ENCODE measurements around the gene FNDC1.
"Not testable (repeated sequence)": the region's sequence is repeated elsewhere in the genome, so short reads cannot be mapped to it uniquely, and the experiment has no call there.

FNDC1 gene

DNA sequence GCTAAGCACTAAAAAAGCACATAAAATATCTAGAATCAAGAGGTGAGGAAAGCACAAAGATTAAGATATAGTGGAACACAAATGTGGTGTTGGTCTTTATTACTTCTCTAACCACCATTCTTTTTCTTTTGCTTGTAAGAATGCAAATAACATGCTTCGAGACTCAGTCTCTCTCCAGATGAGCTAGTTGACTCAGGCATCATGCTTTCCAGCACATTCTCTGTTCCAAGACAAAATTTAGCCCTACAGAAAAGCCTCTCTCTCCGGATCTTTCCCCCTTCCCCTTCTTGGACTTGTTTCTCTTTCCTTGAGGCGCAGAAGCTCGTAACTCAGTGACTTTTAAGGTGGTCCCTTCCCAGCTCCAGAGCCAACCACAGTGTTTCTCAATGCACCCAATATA lies 91.0 kb downstream of the FNDC1 start:
- no peak overlapping the region for H3K27ac ChIP-seq (ENCODE audit: low read length)
- no peaks in the 10 kb centered on the region for H3K27me3 ChIP-seq (ENCODE audit: low read depth, low read length)

GRCh38 chr6:159261995-159262394 lies 92.8 kb downstream of the FNDC1 start:
- Histone ChIP-seq H3K36me3 (ENCODE audit: control insufficient read depth in 1 of 2, insufficient read depth in 2 of 2, low read length in 2 of 2) (no peaks in the 10 kb centered on the region), H3K4me1 (ENCODE audit: control insufficient read depth in 1 of 2, insufficient read depth in 2 of 2, low read length in 2 of 2) (peaks cover 0 to 3% of the 10 kb centered on the region in 2 donors), H3K9me3 (ENCODE audit: control insufficient read depth in 1 of 2, low read length in 2 of 2) (no peaks in the 10 kb centered on the region), H3K27me3 (ENCODE audit: low read depth, low read length) (no peaks in the 10 kb centered on the region), H3K4me3 (ENCODE audit: low read depth in 1 of 2, low read length in 2 of 2) (no peak overlapping the region), H3K27ac (ENCODE audit: low read length) (no peak overlapping the region)

More for the DNA sequence above, 91.0 kb downstream of the FNDC1 start:
- Histone ChIP-seq H3K4me1 (ENCODE audit: control insufficient read depth in 1 of 2, insufficient read depth in 2 of 2, low read length in 2 of 2) (peaks cover 0 to 3% of the 10 kb centered on the region in 2 donors), H3K36me3 (ENCODE audit: control insufficient read depth in 1 of 2, insufficient read depth in 2 of 2, low read length in 2 of 2) (no peaks in the 10 kb centered on the region), H3K4me3 (ENCODE audit: low read depth in 1 of 2, low read length in 2 of 2) (no peak overlapping the region), H3K9me3 (ENCODE audit: control insufficient read depth in 1 of 2, low read length in 2 of 2) (no peaks in the 10 kb centered on the region)

DNA sequence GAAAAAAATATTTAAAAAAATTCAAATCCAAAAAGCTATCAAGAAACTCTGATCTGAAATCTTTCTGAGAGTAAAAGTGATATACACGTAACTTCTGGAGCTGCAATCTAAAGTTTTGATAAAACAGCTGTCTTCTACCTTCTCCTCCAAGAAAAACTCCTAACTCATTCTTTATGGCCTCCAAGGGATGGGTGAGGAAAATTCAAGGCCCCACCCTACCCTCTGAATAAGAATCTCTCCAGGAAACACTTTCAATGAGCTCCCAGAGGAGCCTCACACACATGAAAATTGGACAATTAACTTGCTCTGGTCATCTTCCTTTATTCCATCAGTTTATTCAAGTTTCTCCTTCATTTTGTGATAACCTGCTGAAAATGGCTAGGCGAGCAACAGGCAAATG lies 93.4 kb downstream of the FNDC1 start:
- Histone ChIP-seq H3K9me3 (ENCODE audit: control insufficient read depth in 1 of 2, low read length in 2 of 2) (no peaks in the 10 kb centered on the region), H3K4me3 (ENCODE audit: low read depth in 1 of 2, low read length in 2 of 2) (no peak overlapping the region), H3K27ac (ENCODE audit: low read length) (no peak overlapping the region), H3K36me3 (ENCODE audit: control insufficient read depth in 1 of 2, insufficient read depth in 2 of 2, low read length in 2 of 2) (no peaks in the 10 kb centered on the region), H3K4me1 (ENCODE audit: control insufficient read depth in 1 of 2, insufficient read depth in 2 of 2, low read length in 2 of 2) (peaks cover 0 to 3% of the 10 kb centered on the region in 2 donors), H3K27me3 (ENCODE audit: low read depth, low read length) (no peaks in the 10 kb centered on the region)

DNA sequence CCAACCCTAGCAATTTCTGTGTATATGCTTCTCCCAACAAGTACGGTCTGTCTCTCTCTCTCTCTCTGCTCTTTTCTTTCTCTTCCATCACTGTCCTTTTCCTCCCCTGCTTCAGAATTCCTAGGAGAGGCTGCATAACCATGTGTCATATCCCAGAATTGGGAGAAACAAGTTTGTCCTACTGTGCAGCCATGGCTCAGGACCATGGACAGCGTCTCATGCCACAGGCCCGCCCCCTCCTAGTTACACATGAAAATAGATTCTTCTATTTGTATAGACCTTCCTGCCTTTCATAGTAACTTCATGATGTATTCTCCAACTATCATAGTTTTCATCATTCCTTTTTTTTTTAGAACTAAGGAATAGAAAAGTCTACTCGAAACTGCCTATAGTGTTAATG lies 98.0 kb downstream of the FNDC1 start:
- H3K27ac ChIP-seq (ENCODE audit: low read length), result no peak overlapping the region
- no peak overlapping the region for H3K4me3 ChIP-seq (ENCODE audit: low read depth in 1 of 2, low read length in 2 of 2)
- no peaks in the 10 kb centered on the region for H3K36me3 ChIP-seq (ENCODE audit: control insufficient read depth in 1 of 2, insufficient read depth in 2 of 2, low read length in 2 of 2)
- H3K9me3 ChIP-seq (ENCODE audit: control insufficient read depth in 1 of 2, low read length in 2 of 2), result no peaks in the 10 kb centered on the region
- no peaks in the 10 kb centered on the region for H3K4me1 ChIP-seq (ENCODE audit: control insufficient read depth in 1 of 2, insufficient read depth in 2 of 2, low read length in 2 of 2)
- H3K27me3 ChIP-seq (ENCODE audit: low read depth, low read length), result no peaks in the 10 kb centered on the region

DNA sequence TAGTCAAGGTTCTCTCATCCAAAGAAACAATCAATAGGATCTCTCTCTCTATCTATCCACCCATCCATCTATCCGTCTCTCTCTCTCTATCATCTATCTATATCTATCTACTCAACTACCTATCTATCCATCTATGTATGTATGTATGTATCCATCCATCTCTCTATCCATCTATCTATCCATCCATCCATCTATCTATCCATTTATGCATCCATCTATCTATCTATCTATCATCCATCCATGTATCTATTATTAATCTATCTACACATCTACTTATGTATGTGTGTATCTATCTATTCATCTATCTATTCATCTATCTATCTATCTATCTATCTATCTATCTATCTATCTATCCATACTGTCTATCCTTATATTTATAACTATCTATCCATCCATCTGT lies 99.3 kb downstream of the FNDC1 start:
- H3K36me3 ChIP-seq (ENCODE audit: control insufficient read depth in 1 of 2, insufficient read depth in 2 of 2, low read length in 2 of 2), result no peaks in the 10 kb centered on the region
- no peak overlapping the region for H3K27ac ChIP-seq (ENCODE audit: low read length)

DNA sequence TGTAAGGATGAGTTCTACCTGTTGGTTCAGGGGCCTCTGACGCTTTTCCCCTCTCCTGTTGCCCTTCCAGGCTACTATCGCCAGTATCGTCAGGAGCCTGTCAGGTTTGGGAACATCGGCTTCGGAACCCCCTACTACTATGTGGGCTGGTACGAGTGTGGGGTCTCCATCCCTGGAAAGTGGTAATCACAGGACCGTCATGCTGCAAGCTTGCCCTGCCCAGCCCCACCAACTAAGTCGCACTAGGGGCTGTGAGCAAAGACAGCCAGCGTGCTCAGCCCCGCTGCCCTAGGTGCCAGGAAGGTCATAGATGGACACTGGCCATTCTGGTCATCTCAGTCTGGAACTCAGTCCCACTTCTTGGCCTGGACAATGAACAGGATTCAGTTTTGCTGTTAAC lies 102.1 kb downstream of the FNDC1 start:
- Histone ChIP-seq H3K4me3 (ENCODE audit: low read depth in 1 of 2, low read length in 2 of 2) (no peak overlapping the region), H3K36me3 (ENCODE audit: control insufficient read depth in 1 of 2, insufficient read depth in 2 of 2, low read length in 2 of 2) (no peaks in the 10 kb centered on the region), H3K27me3 (ENCODE audit: low read depth, low read length) (no peaks in the 10 kb centered on the region), H3K27ac (ENCODE audit: low read length) (no peak overlapping the region), H3K4me1 (ENCODE audit: control insufficient read depth in 1 of 2, insufficient read depth in 2 of 2, low read length in 2 of 2) (no peaks in the 10 kb centered on the region), H3K9me3 (ENCODE audit: control insufficient read depth in 1 of 2, low read length in 2 of 2) (no peaks in the 10 kb centered on the region)

More for the DNA sequence above, 99.3 kb downstream of the FNDC1 start:
- H3K4me1 ChIP-seq (ENCODE audit: control insufficient read depth in 1 of 2, insufficient read depth in 2 of 2, low read length in 2 of 2), result no peaks in the 10 kb centered on the region
- H3K27me3 ChIP-seq (ENCODE audit: low read depth, low read length), result no peaks in the 10 kb centered on the region
- H3K4me3 ChIP-seq (ENCODE audit: low read depth in 1 of 2, low read length in 2 of 2), result no peak overlapping the region
- no peaks in the 10 kb centered on the region for H3K9me3 ChIP-seq (ENCODE audit: control insufficient read depth in 1 of 2, low read length in 2 of 2)

DNA sequence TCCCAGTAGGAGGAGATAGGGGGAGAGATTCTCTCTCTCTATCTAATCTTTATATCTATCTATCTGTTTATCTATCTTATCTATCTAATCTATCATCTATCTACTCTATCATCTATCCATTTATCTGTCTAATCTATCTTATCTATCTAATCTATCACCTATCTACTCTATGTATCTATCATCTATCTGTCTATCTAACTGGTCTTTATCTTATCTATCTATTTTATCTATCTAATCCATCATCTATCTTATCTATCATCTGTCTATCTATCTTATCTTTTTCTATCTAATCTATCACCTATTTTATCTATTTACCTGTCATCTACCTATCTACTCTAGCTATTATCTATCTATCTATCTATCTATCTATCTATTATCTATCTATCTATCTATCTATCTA lies 109.4 kb downstream of the FNDC1 start:
- Histone ChIP-seq H3K9me3 (ENCODE audit: control insufficient read depth in 1 of 2, low read length in 2 of 2) (no peaks in the 10 kb centered on the region), H3K27ac (ENCODE audit: low read length) (no peak overlapping the region), H3K4me3 (ENCODE audit: low read depth in 1 of 2, low read length in 2 of 2) (no peak overlapping the region), H3K36me3 (ENCODE audit: control insufficient read depth in 1 of 2, insufficient read depth in 2 of 2, low read length in 2 of 2) (no peaks in the 10 kb centered on the region), H3K27me3 (ENCODE audit: low read depth, low read length) (no peaks in the 10 kb centered on the region), H3K4me1 (ENCODE audit: control insufficient read depth in 1 of 2, insufficient read depth in 2 of 2, low read length in 2 of 2) (no peaks in the 10 kb centered on the region)

- H3K27me3 ChIP-seq (ENCODE audit: low read depth, low read length), result no peaks in the 10 kb centered on the region
- H3K4me1 ChIP-seq (ENCODE audit: control insufficient read depth in 1 of 2, insufficient read depth in 2 of 2, low read length in 2 of 2), result no peaks in the 10 kb centered on the region
- H3K4me3 ChIP-seq (ENCODE audit: low read depth in 1 of 2, low read length in 2 of 2), result no peak overlapping the region
- no peaks in the 10 kb centered on the region for H3K9me3 ChIP-seq (ENCODE audit: control insufficient read depth in 1 of 2, low read length in 2 of 2)
- H3K27ac ChIP-seq (ENCODE audit: low read length), result no peak overlapping the region
- no peaks in the 10 kb centered on the region for H3K36me3 ChIP-seq (ENCODE audit: control insufficient read depth in 1 of 2, insufficient read depth in 2 of 2, low read length in 2 of 2)
These were observed 110.6 kb downstream of the FNDC1 start for GRCh38 chr6:159279790-159280277.

DNA sequence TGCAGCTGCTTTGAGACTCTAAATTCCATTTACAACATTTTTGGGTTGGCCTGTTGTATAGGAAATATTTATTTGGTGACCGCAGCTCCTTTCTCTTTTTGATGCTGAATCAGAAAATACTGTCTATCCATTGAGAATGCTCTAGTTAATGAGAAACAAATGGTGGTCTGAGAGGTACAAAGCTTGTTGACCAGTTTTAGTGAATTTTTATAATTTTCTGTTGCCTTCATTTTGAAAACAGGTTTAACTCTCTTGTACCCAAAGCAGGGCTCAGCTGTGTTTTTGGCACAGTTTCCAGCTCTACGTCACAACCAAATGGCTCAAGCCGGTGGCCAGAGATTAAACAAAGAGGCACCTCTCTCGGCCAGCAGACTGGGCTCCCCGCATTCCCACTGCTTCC lies 113.2 kb downstream of the FNDC1 start:
- no peaks in the 10 kb centered on the region for H3K9me3 ChIP-seq (ENCODE audit: control insufficient read depth in 1 of 2, low read length in 2 of 2)
- H3K4me1 ChIP-seq (ENCODE audit: control insufficient read depth in 1 of 2, insufficient read depth in 2 of 2, low read length in 2 of 2), result no peaks in the 10 kb centered on the region
- no peak overlapping the region for H3K4me3 ChIP-seq (ENCODE audit: low read depth in 1 of 2, low read length in 2 of 2)
- H3K27me3 ChIP-seq (ENCODE audit: low read depth, low read length), result no peaks in the 10 kb centered on the region
- no peak overlapping the region for H3K27ac ChIP-seq (ENCODE audit: low read length)
- H3K36me3 ChIP-seq (ENCODE audit: control insufficient read depth in 1 of 2, insufficient read depth in 2 of 2, low read length in 2 of 2), result no peaks in the 10 kb centered on the region

- H3K27ac ChIP-seq (ENCODE audit: low read length); H3K9me3 ChIP-seq (ENCODE audit: control insufficient read depth in 1 of 2, low read length in 2 of 2); H3K4me1 ChIP-seq (ENCODE audit: control insufficient read depth in 1 of 2, insufficient read depth in 2 of 2, low read length in 2 of 2); H3K4me3 ChIP-seq (ENCODE audit: low read depth in 1 of 2, low read length in 2 of 2); H3K36me3 ChIP-seq (ENCODE audit: control insufficient read depth in 1 of 2, insufficient read depth in 2 of 2, low read length in 2 of 2); H3K27me3 ChIP-seq (ENCODE audit: low read depth, low read length): not testable (repeated sequence)
These were observed 115.5 kb downstream of the FNDC1 start for GRCh38 chr6:159284661-159285060.

DNA sequence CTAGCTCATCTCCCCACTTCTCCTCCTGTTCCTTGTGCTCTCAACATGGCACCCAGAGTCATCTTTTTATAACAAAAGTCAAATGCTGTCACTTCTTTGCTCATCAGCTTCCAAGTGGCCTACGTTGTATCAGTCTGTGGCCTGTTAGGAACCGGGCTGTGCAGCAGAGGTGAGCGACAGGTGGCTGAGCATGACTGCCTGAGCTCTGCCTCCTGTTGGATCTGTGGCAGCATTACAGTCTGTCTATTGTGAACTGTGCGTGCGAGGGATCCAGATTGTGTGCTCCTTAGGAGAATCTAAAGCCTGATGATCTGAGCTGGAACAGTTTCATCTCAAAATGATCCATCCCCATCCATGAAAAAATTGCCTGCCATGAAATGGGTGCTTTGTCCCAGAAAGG lies 129.6 kb downstream of the FNDC1 start:
- Histone ChIP-seq H3K36me3 (ENCODE audit: control insufficient read depth in 1 of 2, insufficient read depth in 2 of 2, low read length in 2 of 2) (no peaks in the 10 kb centered on the region), H3K27ac (ENCODE audit: low read length) (no peak overlapping the region), H3K4me1 (ENCODE audit: control insufficient read depth in 1 of 2, insufficient read depth in 2 of 2, low read length in 2 of 2) (no peaks in the 10 kb centered on the region), H3K9me3 (ENCODE audit: control insufficient read depth in 1 of 2, low read length in 2 of 2) (no peaks in the 10 kb centered on the region), H3K4me3 (ENCODE audit: low read depth in 1 of 2, low read length in 2 of 2) (no peak overlapping the region), H3K27me3 (ENCODE audit: low read depth, low read length) (no peaks in the 10 kb centered on the region)

- Histone ChIP-seq H3K27ac (ENCODE audit: low read length) (no peak overlapping the region), H3K4me3 (ENCODE audit: low read depth in 1 of 2, low read length in 2 of 2) (no peak overlapping the region), H3K9me3 (ENCODE audit: control insufficient read depth in 1 of 2, low read length in 2 of 2) (no peaks in the 10 kb centered on the region), H3K36me3 (ENCODE audit: control insufficient read depth in 1 of 2, insufficient read depth in 2 of 2, low read length in 2 of 2) (no peaks in the 10 kb centered on the region), H3K4me1 (ENCODE audit: control insufficient read depth in 1 of 2, insufficient read depth in 2 of 2, low read length in 2 of 2) (no peaks in the 10 kb centered on the region), H3K27me3 (ENCODE audit: low read depth, low read length) (no peaks in the 10 kb centered on the region)
These were observed 130.4 kb downstream of the FNDC1 start for GRCh38 chr6:159299566-159299965.
